GM18520 (cell line): ENCODE measurements around the gene MAD1L1.

Experiments used
- ATAC-seq: cut with Tn5 transposase; IDR thresholded peaks from one replicate; pipeline ENCODE4 v1.9.1; 2021; ENCODE audit not compliant: unreplicated experiment

Gene MAD1L1

GRCh38 chr7:1961701-1962276 lies 271.0 kb downstream of the MAD1L1 start:
- ATAC-seq, result no peak

- no peak for ATAC-seq
These were observed 273.4 kb downstream of the MAD1L1 start for GRCh38 chr7:1959305-1959704.

DNA sequence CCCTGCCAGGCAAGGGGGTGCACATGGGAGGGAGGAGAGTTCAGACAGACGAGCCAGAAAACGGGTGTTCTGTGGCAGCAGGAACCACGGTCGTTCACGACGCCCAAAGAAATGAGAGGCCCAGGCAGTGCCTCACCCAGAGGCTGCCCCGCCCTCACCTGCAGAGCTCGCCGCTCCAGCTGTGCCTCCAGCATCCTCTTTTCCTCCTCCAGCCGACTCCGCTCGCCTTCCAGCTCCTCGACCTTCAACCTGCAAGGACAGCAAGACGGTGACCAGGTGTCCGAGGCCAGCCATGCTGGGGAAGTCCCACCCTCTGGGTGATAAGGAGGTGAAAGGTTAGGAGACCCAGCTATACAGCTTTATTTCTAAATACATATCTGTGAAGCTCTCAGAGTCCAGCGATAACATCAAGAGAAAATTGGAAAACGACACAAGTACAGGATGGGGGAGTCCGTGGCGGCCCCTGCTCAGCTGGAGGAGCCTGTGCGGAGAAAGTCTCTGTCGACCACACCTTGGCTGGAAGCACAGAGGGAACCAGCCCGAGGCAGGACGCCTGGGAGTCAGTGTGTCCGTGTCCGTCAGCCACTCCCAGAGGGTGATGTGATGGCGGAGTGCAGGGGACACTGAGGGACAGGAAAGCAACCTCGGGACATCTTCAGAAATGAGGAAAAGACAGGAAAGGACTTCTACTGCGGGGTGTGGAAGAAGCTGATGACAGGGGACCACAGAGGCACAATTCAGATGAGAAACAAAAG lies 275.1 kb downstream of the MAD1L1 start:
- no peak for ATAC-seq

GRCh38 chr7:1956611-1957470 lies 275.9 kb downstream of the MAD1L1 start:
- ATAC-seq, result no peak

GRCh38 chr7:1956141-1956540 lies 276.6 kb downstream of the MAD1L1 start:
- no peak for ATAC-seq

GRCh38 chr7:1954366-1955004 lies 278.3 kb downstream of the MAD1L1 start:
- ATAC-seq, result no peak

DNA sequence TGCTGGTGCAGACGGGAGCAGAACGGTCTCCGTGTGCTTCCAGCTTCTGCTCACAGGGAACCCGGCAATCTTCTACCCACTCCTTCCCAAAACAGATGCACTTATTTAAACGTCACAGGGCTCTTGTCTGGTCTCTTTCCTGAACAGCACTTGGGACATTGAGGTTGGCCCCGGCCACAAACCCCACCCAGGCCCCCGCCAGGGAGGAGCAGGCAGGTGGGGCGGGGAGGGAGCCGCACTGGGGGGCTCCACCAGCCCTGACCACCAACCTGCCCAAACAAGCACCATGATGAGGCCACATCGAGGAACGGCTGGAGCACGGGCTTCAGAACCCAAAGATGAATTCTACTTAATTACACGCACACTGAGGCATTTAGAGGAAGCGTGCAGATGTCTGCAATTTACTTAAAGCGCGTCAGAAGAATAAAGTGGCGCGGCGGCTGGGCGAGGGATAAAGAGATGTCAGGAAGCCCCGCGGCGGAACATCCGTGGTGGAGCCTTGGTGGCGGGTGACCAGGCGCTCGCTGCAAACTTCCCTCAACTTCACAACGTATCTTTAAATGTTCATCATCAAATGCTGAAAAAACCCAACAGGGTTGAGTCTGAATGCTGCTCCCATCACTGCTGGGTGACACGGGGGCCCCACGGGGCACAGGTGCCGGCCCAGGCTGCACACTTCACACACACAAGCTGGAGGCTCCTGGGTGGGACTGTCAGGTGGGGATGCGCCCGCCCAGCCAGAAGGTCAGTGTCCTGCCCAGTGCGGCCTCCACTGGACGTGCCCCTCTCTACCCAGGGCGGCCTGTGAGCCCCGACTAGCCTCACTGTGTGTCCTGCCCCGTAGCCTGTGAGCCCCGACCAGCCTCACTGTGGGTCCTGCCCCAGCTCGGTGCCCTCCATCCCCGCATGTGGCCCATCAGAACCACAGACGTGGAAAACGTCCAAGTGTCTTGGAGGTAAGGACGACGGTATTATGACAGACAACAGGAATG lies 279.2 kb downstream of the MAD1L1 start:
- ATAC-seq, result no peak

GRCh38 chr7:1952781-1953180 lies 280.0 kb downstream of the MAD1L1 start:
- no peak for ATAC-seq

DNA sequence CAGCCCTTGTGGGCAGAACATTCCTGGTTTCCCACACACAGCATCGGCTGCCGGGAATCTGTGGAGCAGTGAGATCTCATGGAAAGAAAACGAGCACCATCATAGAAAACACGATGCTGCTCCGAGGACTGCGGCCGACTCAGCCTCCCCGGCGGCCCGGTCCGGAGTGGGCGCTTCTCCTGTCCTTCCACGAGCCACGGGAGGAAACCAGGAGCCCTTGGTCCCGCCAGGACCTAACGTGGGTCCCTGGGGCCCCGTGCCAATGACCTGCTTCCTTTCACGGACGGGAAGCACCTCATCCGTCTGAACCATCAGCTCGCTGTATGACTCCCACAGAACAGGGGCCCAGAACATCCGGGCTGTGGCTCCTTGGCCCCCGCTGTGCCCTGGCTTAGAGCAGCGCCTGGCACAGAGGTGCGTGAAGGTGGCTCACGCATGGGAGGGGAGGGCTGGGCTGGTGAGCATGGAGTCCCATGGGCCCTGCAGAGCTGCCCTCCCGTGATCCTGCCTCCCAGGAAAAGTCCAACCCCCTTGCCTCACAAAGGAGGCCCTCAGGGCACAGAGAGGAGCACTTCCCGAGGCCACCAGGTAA lies 280.5 kb downstream of the MAD1L1 start:
- ATAC-seq, result no peak

GRCh38 chr7:1951600-1951999 lies 281.1 kb downstream of the MAD1L1 start:
- ATAC-seq, result no peak

DNA sequence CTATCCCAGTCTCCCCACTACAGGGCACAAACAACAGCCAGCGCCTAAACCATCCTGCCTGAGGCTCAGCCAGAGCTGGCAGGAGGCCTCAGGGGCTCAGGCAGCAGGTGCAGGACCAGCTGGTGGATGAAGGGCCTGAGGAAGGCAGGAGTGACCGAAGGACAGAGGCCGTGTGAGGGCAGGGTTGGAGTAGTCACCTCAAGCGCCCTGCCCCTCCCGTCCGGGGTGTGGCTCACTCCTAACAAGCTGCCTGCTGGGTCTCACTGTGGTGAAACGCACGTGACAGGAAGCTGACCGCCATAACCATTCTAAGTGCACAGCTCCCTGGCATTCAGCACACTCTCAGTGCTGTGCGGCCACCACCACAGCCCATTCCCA lies 281.6 kb downstream of the MAD1L1 start:
- ATAC-seq, result no peak

DNA sequence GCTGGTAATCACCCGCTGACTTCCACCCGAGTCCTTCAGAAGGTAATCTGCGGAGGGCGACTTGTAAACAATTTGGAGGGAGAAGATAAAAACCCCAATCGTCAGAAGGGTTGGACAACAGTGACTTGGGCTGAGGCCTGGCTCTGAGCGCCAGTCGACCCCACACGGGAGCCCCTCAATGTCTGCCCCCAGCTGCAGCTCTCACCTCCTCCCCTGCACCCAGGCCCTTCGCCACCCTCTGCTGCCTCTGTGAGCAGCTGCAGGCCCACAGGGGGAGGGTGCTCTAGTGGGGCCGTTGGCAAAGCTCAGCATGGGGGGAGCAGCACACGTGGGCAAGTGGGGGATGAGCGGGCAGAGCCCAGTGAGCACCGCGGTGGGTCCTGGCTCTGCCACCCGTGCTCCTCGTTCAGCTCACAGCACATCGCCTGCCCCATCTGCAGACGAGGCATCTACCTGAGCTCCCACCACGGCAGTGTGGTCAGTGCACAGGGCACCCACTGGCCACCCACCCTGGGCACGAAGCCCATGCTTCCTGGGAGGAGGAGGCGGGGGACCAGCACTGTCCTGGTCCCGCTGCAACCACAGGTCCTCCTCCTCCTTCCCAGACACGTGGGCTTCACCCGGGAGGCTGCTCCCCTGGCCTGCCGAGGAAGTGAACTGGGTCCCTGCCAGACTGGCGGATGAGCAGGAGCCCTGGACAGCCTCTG lies 282.1 kb downstream of the MAD1L1 start:
- no peak for ATAC-seq

DNA sequence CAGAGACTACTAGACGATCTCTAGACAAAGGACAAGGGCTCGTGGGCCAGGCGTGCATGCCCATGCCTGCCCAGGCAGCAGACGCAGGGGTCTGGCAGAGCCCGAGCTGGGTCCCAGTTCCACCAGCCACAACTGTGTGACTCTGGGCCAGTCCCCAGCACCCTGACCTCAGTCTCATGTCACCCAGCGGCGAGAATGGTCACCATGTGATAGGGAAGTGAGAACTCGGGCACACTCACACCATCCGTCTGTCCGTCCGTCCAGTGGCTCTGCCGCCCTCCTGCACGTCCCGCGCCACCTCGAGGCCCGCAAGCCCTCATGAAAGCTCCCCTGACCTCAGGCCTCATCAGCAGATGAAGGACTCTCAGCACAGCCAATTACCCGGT lies 282.7 kb downstream of the MAD1L1 start:
- no peak for ATAC-seq

- no peak for ATAC-seq
These were observed 283.1 kb downstream of the MAD1L1 start for GRCh38 chr7:1949681-1950055.

GRCh38 chr7:1948887-1949680 lies 283.7 kb downstream of the MAD1L1 start:
- ATAC-seq, result no peak

DNA sequence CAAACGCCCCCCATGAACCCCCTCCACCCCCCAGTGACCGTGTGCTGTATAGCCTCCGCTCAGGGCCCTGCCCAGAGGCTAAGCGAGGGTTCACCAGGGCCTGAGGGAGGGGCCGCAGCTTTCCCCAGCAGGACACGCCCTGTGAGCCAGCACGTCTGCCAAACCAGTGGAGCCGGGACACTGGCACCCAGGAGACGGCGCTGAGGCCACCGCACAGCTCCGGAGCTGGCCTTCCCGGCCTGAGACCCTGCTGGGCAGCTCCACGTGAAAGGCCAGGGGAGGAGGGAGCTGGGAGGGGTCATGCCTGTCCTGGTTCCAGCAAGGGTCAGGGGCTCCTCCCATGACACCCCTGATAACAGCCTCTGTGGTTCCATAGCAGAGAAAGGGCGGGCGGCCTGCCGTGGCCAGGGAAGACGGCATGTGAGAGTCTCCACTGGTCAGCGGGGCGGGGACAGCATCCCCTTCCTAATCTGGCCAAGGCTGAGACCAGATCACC lies 284.4 kb downstream of the MAD1L1 start:
- ATAC-seq, result no peak

- ATAC-seq, result no peak
These were observed 285.0 kb downstream of the MAD1L1 start for GRCh38 chr7:1947586-1948217.
